GM12865 (cell line): ENCODE measurements around the gene MYO1A.

Source experiments
- DNase-seq: peaks from one replicate; pipeline ENCODE4 v3.0.0; 2010; ENCODE audit warnings: low read depth
- H3K4me3 ChIP-seq: 2 replicates; pipeline ENCODE4 v1.5.1; 2011; ENCODE audit warnings: mild to moderate bottlenecking, low read depth, low read length, control low read depth
- CTCF ChIP-seq: IDR thresholded peaks from 2 replicates; pipeline ENCODE4 v1.5.1; 2011; ENCODE audit warnings: low read length, control low read depth, low read depth, inconsistent platforms; ENCODE audit not compliant: insufficient read depth; ENCODE audit errors: missing control alignments

MYO1A gene

GRCh38 chr12:57016348-57016747 is 33.6 kb downstream of the MYO1A start, which contains the start of gene TAC3:
TSS of gene TAC3 (minus strand) at chr12:57016529. CDS start at chr12:57015797, 732 bp downstream.
- H3K4me3 ChIP-seq: no peak within 1 kb of the TSS
- DNase-seq: no peak
- no peak for TF ChIP-seq CTCF

DNA sequence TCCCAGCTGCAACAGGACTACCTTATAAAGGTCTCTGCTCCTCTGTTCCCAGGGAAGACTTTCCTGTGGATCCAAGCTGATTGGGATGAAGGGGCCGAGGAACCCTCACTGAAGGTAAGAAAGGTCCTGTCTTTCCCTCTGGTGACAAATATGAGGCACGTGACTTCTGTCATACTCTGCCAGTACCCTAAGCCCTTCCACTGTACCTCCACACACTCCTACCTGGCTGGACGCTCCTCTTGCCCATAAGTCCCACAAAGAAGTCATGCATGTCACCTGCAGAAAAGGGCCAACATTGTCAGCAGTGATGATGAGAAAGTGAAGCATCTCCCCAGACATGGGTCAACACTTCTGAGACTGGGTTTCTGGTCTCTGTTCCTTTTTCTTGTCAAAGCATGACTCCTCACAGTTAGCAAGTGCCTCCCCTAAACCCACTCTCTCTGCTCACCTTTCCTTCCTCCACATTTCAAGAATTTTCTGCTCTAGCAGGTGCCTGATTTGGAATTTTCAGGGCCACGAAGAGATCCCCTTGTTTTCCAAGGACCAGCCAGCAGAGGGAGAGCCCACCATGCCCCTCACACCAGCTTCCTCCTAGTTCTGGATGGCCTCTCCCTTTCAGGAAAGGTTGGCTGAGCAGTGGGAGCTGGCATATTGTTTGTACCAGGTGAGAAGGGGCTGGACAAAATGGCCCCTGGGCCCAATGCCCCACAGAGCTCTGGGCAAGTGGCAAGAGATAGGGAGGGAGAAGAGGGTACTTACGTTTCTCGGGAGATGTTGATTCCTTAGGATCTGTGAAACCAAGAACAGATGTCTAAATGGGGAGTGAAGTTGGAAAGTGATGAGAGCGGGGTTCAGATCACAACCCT is 37.1 kb downstream of the MYO1A start:
- H3K4me3 ChIP-seq: no peak overlapping the region
- DNase-seq: peak; percentile 74
- TF ChIP-seq CTCF: no peak

DNA sequence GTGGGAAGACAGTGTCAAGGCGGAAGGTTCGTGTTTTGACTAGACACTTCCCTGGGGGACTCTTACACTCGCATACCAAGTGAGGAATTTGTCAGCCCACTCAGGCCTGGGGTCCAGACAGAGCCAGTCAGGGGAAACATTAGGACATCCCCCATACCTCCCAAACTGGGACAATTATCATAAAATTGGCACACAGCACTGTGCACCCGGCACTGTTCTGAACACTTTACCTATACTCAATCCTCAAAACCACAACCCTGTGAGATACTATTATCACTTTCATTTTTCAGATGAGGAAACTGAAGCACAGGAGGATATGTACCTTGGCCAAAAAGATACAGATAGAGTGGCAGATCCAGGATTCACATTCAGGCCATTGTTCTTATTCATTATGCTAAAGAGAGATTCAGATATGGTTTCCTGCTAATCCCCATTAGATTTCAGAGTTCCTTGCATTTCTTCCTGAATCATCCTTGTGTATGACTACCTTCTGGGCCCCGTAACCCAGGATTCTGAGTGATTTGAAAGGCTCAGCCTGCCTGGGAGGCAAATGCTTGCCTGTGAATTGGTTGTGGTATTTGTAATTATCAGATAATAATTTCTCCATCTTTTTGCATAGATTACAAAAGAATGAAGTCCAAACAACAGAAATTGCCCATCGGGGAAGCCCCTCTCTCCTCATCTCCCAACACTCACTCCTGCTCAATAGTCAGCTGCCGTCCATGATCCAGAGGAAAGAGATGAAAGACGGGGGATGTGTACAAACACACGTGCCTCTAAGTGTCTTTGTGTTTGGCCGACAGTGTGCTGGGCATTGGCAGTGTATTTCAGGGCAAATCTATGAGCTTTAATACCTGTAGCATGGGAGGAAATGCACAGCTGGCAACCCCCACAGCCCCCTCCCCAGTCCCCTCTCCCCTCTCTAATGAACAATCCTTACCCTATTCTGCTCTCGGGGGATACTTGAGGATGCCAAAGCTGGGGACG is 38.2 kb downstream of the MYO1A start:
- no peak overlapping the region for H3K4me3 ChIP-seq
- peak; percentile 45 for DNase-seq
- no peak for TF ChIP-seq CTCF

GRCh38 chr12:57010627-57011247 is 39.2 kb downstream of the MYO1A start:
- no peak for DNase-seq
- no peak overlapping the region for H3K4me3 ChIP-seq
- no peak for TF ChIP-seq CTCF

DNA sequence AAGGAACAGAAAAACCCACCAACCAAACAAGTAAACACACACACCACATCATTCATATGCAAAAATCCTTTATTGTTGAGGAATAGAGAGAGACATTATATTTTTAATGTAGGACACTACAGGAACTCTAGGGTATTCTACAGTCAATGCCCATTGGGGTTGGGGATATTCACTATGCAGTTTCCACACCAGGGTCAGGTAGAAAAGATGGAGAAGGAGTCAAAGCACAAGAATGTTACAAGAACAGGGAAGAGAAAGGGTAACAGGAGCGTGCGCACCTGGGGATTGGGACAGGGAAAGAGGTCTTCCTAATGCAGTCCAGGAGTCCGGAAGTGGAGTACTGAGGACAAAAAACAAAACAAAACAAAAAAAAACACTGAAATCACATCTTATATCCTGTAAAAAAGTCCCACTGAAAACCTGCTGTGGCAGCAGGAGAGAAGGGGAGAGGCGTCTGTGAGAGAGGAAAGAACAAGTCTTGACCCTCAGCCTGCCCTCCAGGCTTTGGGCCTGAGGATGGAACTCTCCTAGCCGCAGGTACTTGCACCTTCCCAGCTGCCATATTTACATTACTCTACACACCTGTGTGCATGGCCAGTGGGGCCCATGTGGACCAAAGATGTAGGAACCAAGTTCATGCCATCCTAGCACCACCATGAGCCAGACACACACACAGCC is 39.8 kb downstream of the MYO1A start:
- no peak overlapping the region for H3K4me3 ChIP-seq
- TF ChIP-seq CTCF: no peak
- DNase-seq: no peak

GRCh38 chr12:57008178-57008577 is 41.8 kb downstream of the MYO1A start:
- no peak overlapping the region for H3K4me3 ChIP-seq
- peak; percentile 64 for TF ChIP-seq CTCF
- DNase-seq: peak; percentile 75
